Activated T-cell treated with anti-CD3 and anti-CD28 coated beads, Interleukin-2, amount 50 U/mL, for 48 hours (primary cell): ENCODE measurements around the gene EIF4B.
A peak's percentile ranks its signal among the peaks of the same experiment; 100 is the strongest.

Experiments used
- DNase-seq, 2 experiments: peaks; one replicate each; pipeline ENCODE4 v3.0.0-alpha.2; 2020

EIF4B gene

DNA sequence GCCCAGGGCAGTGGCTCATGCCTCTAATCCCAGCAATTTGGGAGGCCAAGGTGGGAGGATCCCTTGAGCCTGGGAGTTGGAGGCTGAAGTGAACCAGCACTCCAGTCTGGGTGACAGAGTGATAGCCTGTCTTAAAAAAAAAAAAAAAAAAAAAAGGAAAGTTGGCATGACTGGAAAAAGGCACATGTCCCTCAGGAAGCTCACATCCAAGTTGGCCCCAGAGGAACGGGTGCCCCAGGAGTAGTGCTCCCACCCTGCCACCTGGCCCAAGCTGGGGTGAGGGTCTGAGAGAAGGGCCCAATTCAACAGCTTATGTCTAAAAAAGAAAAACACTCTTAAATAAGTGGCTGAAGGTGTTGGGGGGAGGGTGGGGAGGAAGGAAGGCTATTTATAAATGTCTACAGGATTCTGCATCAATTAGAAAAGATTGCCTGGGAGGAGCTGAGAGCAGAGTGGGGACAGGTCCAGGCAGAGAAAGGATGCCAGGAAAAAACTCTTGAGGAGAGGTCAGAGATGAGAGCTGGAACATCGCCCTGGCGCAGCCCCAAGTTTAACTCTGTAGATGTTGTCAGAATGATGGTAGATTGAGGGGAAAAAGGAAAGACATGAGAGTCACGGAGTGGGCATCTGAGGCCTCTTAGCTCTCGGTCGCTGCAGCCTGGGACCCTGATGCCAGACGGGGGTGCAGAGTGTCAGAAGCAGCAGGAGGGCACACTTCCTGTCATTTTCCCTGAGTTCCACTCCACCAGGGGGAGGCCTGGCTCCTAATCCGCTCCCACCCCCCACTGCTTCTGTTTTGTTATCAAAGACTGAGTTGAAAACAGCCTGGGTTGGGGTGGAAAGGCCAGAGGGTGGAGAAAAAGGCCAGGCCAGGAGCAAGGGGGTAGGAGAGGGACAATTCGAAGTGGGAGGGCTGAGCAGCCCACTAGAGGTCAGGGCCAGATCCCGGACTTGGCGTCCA lies 65.6 kb downstream of the EIF4B start:
- no peak for DNase-seq

DNA sequence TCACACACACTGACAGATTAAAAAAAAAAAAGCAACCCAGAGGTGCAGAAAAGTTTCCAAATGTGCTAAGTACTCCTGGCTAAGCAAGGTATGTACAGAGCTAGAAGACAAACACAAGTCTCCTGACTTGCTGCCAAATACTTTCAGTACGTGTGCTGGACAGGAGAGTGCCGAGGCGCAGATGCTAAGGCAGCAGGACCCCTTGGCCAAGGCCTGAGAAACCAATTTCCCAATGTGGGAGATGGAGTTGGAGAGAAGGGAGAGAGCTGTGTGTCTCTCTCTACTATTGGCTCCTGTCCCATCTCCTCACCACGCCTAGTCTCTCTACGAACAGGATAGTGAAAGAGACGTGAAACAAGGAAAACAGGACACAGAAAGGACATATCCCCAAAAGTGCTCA lies 67.6 kb downstream of the EIF4B start:
- no peak for DNase-seq

DNA sequence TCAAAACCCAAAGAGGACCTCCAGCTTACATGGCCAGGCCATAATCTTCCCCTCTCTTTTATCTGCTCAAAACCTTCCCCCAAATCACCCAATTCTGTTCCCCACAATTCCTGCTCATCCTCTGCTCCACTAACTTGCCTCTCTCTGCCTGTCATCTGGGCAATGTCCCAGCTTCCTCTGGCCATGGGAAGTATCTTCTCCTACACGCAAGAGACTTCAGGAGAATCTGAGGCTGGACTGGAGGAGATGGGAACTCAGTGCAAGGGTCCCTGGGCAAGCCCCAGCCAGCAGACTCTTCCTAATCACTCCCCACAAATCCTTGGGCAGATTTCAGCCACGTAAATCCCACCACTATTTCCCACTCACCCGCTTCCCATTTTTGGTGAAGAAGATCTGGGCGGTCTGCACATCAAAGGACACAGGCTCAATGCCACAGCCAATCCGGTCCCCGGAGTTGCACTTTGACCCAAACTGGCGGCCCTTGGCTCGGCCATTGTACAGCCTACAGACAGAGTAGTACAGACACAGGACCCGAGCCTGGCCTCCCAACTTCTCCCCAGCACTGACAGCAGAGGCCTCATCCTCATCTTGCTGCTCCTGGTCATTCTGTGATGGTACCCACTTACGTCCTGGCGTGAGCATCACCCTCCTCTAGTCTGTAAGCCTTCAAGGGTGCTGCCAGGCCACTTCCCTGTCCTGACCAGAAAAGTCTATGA lies 68.2 kb downstream of the EIF4B start:
- DNase-seq, result no peak

GRCh38 chr12:53074999-53075370 lies 68.7 kb downstream of the EIF4B start:
- no peak for DNase-seq

GRCh38 chr12:53076461-53076860 lies 70.2 kb downstream of the EIF4B start:
- DNase-seq, result no peak

GRCh38 chr12:53077030-53077429 lies 70.8 kb downstream of the EIF4B start:
- DNase-seq, result no peak

DNA sequence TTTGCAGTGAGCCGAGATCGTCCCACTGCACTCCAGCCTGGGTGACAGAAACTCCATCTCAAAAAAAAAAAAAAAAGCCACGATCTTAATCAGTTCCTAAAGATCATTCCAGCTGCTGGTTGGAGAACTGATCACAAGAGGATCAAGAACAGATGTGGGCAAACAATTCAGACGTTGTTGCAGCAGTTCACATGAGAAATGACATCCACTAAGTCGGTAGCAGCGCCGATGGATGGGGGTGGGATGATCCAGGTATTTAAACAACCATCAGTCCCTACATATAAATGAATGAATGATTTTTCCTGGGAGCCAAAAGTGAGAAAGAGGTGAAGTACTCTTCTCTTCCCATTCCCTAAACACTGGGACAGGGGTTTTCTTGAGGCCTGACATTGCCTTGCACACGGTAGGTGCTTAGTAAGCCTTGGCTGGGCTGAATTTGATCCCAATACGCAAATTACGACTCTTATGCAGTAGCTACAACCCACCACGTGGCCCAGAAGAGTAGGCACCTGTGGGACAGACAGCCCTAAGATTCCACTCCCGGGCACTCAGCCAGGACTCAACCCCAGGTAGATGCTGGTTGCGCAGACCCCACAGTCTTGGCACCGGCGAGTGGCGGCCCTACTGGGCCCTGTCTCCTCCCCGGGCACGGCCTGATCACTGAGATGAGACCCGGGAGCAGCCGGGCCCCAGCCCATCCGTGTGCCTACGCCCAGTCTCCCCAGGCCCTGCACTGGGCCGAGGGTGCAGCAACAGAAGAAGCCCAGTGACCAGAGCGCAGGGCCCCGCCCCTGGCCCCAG lies 72.4 kb downstream of the EIF4B start:
- no peak for DNase-seq

GRCh38 chr12:53079226-53080117 lies 73.2 kb downstream of the EIF4B start, which contains the start of gene SPRYD3:
Gene SPRYD3 (minus strand): TSS chr12:53079390. CDS start chr12:53079333, 57 bp downstream.
- peak; percentile 99 to 100 for DNase-seq

- DNase-seq, result no peak
These were observed 76.5 kb downstream of the EIF4B start for GRCh38 chr12:53082637-53083175.

- no peak for DNase-seq
These were observed 80.1 kb downstream of the EIF4B start for GRCh38 chr12:53086361-53086760.

DNA sequence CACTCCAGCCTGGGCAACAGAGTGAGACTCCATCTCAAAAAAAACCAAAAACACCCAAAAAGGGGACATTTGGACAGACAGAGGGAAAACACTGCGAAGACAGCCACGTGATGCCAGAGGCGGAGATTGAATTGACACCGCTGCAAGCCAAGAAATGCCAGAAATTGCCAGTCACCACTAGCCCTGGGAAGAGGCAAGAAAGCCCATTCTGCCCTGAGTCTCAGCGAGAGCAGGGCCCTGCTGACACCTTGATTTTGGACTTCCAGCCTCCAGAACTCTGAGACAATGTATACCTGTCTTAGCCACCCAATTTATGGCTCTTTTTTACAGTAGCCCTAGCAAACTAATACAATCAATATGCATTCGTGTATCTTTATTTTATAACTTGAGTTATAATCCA lies 83.8 kb downstream of the EIF4B start:
- DNase-seq, result no peak

GRCh38 chr12:53090554-53090953 lies 84.3 kb downstream of the EIF4B start:
- no peak for DNase-seq

GRCh38 chr12:53091756-53092155 lies 85.5 kb downstream of the EIF4B start:
- no peak for DNase-seq
